ENCODE measurements around the gene SIRPB1.
"Not testable (repeated sequence)": the region's sequence is repeated elsewhere in the genome, so short reads cannot be mapped to it uniquely, and the experiment has no call there.

SIRPB1 gene

GRCh38 chr20:1619861-1620444 is at the start of gene SIRPB1:
TSS of gene SIRPB1 (minus strand) at chr20:1620009. CDS start at chr20:1619944, 65 bp downstream.
- DNase-seq (ENCODE audit: low spot score) = peak; percentile 48

GRCh38 chr20:1669304-1669703 is 49.5 kb upstream of the SIRPB1 start:
- DNase-seq (ENCODE audit: low spot score) = no peak

GRCh38 chr20:1667502-1668085 is 47.8 kb upstream of the SIRPB1 start:
- no peak for DNase-seq (ENCODE audit: low spot score)

GRCh38 chr20:1666802-1667201 is 47.0 kb upstream of the SIRPB1 start:
- no peak for DNase-seq (ENCODE audit: low spot score)

GRCh38 chr20:1665345-1665744 is 45.5 kb upstream of the SIRPB1 start:
- no peak for DNase-seq (ENCODE audit: low spot score)

- DNase-seq (ENCODE audit: low spot score) = no peak
These were observed 45.1 kb upstream of the SIRPB1 start for GRCh38 chr20:1664911-1665310.

- no peak for DNase-seq (ENCODE audit: low spot score)
These were observed 44.1 kb upstream of the SIRPB1 start for GRCh38 chr20:1663917-1664316.

- no peak for DNase-seq (ENCODE audit: low spot score)
These were observed 41.9 kb upstream of the SIRPB1 start for GRCh38 chr20:1661542-1662299.

- no peak for DNase-seq (ENCODE audit: low spot score)
These were observed 40.4 kb upstream of the SIRPB1 start for GRCh38 chr20:1660246-1660645.

GRCh38 chr20:1657556-1658334 is 37.9 kb upstream of the SIRPB1 start, which contains the start of gene SIRPG:
TSS of gene SIRPG (minus strand) at chr20:1657779. CDS start at chr20:1657714, 65 bp downstream.
- DNase-seq (ENCODE audit: low spot score) = no peak

GRCh38 chr20:1656844-1657243 is 37.0 kb upstream of the SIRPB1 start:
- DNase-seq (ENCODE audit: low spot score) = no peak

- no peak for DNase-seq (ENCODE audit: low spot score)
These were observed 35.2 kb upstream of the SIRPB1 start for GRCh38 chr20:1654996-1655395.

- no peak for DNase-seq (ENCODE audit: low spot score)
These were observed 33.2 kb upstream of the SIRPB1 start for GRCh38 chr20:1652960-1653359.

- no peak for DNase-seq (ENCODE audit: low spot score)
These were observed 32.3 kb upstream of the SIRPB1 start for GRCh38 chr20:1652104-1652503.

- no peak for DNase-seq (ENCODE audit: low spot score)
These were observed 31.7 kb upstream of the SIRPB1 start for GRCh38 chr20:1651268-1652058.

- DNase-seq (ENCODE audit: low spot score) = no peak
These were observed 28.3 kb upstream of the SIRPB1 start for GRCh38 chr20:1648101-1648500.

- no peak for DNase-seq (ENCODE audit: low spot score)
These were observed 27.2 kb upstream of the SIRPB1 start for GRCh38 chr20:1646975-1647431.

GRCh38 chr20:1644101-1644962 is 24.5 kb upstream of the SIRPB1 start:
- DNase-seq (ENCODE audit: low spot score) = no peak

- DNase-seq (ENCODE audit: low spot score) = not testable (repeated sequence)
These were observed 18.8 kb upstream of the SIRPB1 start for GRCh38 chr20:1638643-1639042.

GRCh38 chr20:1637755-1638154 is 17.9 kb upstream of the SIRPB1 start:
- DNase-seq (ENCODE audit: low spot score) = no peak

GRCh38 chr20:1637226-1637625 is 17.4 kb upstream of the SIRPB1 start:
- no peak for DNase-seq (ENCODE audit: low spot score)

Measured in Ammon's horn (tissue), 1 donor.